HG03354 (cell line): Measurements from ENCODE around the gene SDC1.

ENCODE experiments used
- ATAC-seq: cut with Tn5 transposase; IDR thresholded peaks from one replicate; pipeline ENCODE4 v1.9.1; 2021; ENCODE audit warnings: mild to moderate bottlenecking; ENCODE audit not compliant: unreplicated experiment, poor library complexity, severe bottlenecking

Gene SDC1

DNA sequence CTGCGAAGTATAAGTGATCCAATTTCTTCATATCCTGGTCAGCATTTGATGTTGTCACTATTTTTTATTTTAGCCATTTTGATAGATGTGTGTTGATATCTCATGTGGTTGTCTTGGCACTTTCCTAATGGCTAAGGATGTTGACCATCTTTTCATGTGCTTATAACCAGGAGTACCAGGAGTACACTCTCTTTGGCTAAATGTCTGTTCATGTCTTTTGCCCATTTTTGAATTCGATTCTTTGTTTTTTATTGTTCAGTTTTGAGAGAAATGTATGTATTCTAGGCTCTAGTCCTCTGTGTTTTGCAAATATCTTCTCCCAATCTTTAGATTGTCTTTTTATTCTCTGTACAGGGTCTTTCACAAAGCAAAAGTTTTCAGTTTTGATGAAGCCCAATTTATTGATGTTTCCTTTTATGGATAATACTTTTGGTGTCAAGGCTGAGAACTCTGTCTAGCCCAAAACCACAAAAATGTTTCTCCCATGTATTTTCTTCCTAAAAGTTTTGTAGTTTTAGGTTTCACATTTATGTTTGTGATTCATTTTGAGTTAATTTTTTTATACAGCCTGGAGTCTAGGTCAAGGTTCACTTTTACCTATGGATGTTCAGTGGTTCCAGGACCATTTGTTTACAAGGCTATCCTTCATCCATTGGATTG, 65.4 kb downstream of the SDC1 start:
- ATAC-seq, result no peak

GRCh38 chr2:20157193-20157891, 67.6 kb downstream of the SDC1 start:
- no peak for ATAC-seq

- ATAC-seq, result no peak
Observed at GRCh38 chr2:20156836-20157192, 68.1 kb downstream of the SDC1 start.

GRCh38 chr2:20156076-20156759, 68.7 kb downstream of the SDC1 start:
- no peak for ATAC-seq

DNA sequence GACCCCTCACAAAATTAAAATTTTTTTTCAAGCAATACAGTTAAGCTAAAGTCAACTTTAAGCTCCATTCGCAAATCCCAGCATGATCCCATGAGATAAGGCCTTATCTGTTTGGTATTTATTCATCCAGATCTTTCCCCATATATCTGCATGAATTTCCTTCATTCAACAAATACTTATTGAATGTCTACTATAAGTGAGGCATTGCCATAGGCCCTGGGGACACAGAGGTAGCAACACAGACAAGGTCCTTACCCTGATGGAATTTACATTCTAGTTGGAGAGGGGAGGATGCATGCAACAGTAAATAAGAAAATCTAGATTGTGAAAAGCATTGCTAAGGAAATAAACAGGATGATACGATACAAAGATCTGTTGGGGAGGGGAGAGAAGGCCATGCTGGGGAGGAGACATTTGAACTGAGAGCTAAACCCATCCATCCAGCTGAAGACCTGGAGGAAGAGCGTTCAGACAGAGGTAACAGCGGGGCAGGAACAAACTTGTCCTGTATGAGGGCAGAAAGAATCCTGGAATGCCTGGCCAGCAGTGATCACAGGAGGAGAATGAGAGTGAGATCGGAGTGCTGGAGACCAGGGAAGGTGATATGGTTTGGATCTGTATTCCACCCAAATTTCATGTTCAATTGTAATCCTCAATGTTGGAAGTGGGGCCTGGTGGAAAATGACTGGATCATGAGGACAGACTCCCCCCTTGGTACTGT, 71.6 kb downstream of the SDC1 start:
- no peak for ATAC-seq

DNA sequence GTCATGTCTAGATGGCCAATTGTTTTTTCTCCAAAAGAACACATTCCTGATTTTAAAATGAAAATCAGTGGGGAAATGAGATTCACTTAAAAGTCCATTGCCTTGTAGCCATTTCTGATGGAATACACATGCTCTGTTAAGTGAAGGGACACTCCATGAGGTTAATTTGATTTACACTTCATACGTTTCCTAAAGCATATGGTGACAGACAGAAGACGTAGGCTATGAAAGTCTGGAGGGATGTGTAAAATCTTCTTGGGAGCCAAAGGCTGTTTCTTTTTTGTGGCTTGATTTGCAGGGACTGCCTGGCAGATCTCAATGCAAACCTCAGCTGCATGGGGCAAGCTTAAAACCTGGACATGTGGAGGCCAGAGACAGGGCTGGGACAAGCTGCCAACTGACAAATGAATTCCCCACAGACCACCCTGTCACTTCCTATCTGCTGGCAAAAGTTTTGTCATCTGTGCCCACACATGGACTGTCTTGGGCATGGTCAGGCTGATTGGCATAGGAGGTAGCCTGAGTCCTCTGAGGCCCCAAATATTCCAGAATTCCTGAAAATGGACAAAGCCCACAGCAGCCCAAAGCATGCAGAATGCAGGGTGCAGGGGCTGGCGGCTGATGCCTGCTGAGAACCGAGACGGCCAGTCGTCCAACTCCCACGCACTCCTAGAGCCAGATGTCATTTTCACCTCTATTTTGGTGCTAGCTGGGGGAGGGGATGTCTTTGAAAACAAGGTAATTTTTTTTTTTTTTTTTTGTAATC, 73.9 kb downstream of the SDC1 start:
- ATAC-seq, result peak; percentile 69
